B cell (primary cell): ENCODE data around the gene KAZN. TPM values are rescaled to one million over a fixed set of nuclear protein-coding genes. Genes with fewer than 3 reads are reported as not detected.

ENCODE experiments used
- ATAC-seq: fragments of 200-7000 bp; cut with Tn5 transposase; one replicate; pipeline ENCODE4 v1.10.0; 2021; ENCODE audit warnings: low read depth, mild to moderate bottlenecking, moderate number of reproducible peaks, moderate library complexity
- CTCF ChIA-PET: fragments of 350-600 bp; sonication (Branson Sonifier 250); formaldehyde crosslinking; loops from one replicate; lab custom pipeline; 2021; ENCODE audit warnings: antibody characterized with exemption, inconsistent platforms; lab: Charles Lee
- POLR2A ChIA-PET: fragments of 350-600 bp; sonication (Branson Sonifier 250); formaldehyde crosslinking; loops from one replicate; lab custom pipeline; 2021; ENCODE audit warnings: antibody characterized with exemption; lab: Charles Lee
- DNase-seq: peaks from one replicate; pipeline ENCODE4 v3.0.0; 2013
- H2AFZ ChIP-seq: 2 replicates; pipeline ENCODE4 v1.6.1; 2012; ENCODE audit warnings: mild to moderate bottlenecking, low read depth, low read length; ENCODE audit not compliant: insufficient read depth, poor library complexity, severe bottlenecking
- H3K27ac ChIP-seq, 2 donors: 1 replicate in 1 of 2; 2 replicates in 1 of 2; pipeline ENCODE4 v1.5.1; 2012 to 2013; ENCODE audit warnings: low read length in 2 of 2, mild to moderate bottlenecking in 2 of 2, moderate library complexity in 1 of 2
- H3K27me3 ChIP-seq, 4 experiments: fragments of 200-600 bp in 1 of 4; sonication (generic) in 1 of 4; replicated peaks in 1 of 4; 1 replicate in 2 of 4; 2 replicates in 2 of 4; pipeline versions ENCODE4 v1.6.1 to v1.7.0; 2013 to 2016; ENCODE audit warnings: low read length in 3 of 4, mild to moderate bottlenecking in 2 of 4, mixed read lengths in 1 of 4, moderate library complexity in 1 of 4; ENCODE audit not compliant: insufficient read depth in 4 of 4, control insufficient read depth in 3 of 4; ENCODE audit errors: control extremely low read depth in 1 of 4
- H3K36me3 ChIP-seq, 2 experiments: replicated peaks in 1 of 2; 1 replicate in 1 of 2; 2 replicates in 1 of 2; pipeline versions ENCODE4 v1.6.1 to v1.7.1; 2013; ENCODE audit warnings: low read length in 1 of 2; ENCODE audit not compliant: insufficient read depth in 2 of 2, control insufficient read depth in 1 of 2; ENCODE audit errors: control extremely low read depth in 1 of 2, extremely low read depth in 1 of 2
- H3K4me1 ChIP-seq, 2 donors: fragments of 200-600 bp in 1 of 2; sonication (generic) in 1 of 2; 1 replicate in 1 of 2; 2 replicates in 1 of 2; pipeline versions ENCODE4 v1.5.1 to v1.6.1; 2013 to 2017; ENCODE audit warnings: low read length in 2 of 2; ENCODE audit not compliant: control insufficient read depth in 2 of 2, insufficient read depth in 2 of 2
- H3K4me2 ChIP-seq: replicated peaks from 2 replicates; pipeline ENCODE3; 2012; ENCODE audit warnings: mild to moderate bottlenecking, low read depth, low read length; ENCODE audit not compliant: poor library complexity, severe bottlenecking
- H3K4me3 ChIP-seq, 5 experiments: fragments of 200-600 bp in 1 of 5; sonication (generic) in 1 of 5; 1 replicate in 3 of 5; 2 replicates in 2 of 5; pipeline versions ENCODE4 v1.5.1 to v1.7.0; 2011 to 2016; ENCODE audit warnings: low read length in 4 of 5, mild to moderate bottlenecking in 4 of 5, low read depth in 2 of 5, control low read depth in 1 of 5, moderate library complexity in 1 of 5; ENCODE audit not compliant: insufficient read depth in 1 of 5; ENCODE audit errors: control extremely low read depth in 1 of 5, extremely low read depth in 1 of 5
- H3K79me2 ChIP-seq: fragments of 200-600 bp; sonication (generic); one replicate; pipeline ENCODE4 v1.6.0; 2016; ENCODE audit warnings: low read length; ENCODE audit not compliant: control insufficient read depth, insufficient read depth
- H3K9ac ChIP-seq: fragments of 200-600 bp; sonication (generic); 2 replicates; pipeline ENCODE4 v1.6.1; 2017; ENCODE audit warnings: mild to moderate bottlenecking, low read length, moderate library complexity
- H3K9me3 ChIP-seq, 3 donors: one replicate each; pipeline versions ENCODE4 v1.6.1 to v1.7.1; 2013; ENCODE audit warnings: low read length in 2 of 3; ENCODE audit not compliant: control insufficient read depth in 2 of 3, insufficient read depth in 1 of 3; ENCODE audit errors: control extremely low read depth in 1 of 3
- H4K20me1 ChIP-seq: 2 replicates; pipeline ENCODE4 v1.6.0; 2012; ENCODE audit warnings: mild to moderate bottlenecking, low read length; ENCODE audit not compliant: insufficient read depth, control insufficient read depth, poor library complexity, severe bottlenecking
- H3K27ac Mint-ChIP-seq: one replicate; pipeline ENCODE4 v1.8.0; 2021; ENCODE audit warnings: mixed read lengths
- H3K27me3 Mint-ChIP-seq: one replicate; pipeline ENCODE4 v1.8.0; 2021; ENCODE audit warnings: mixed read lengths
- H3K4me1 Mint-ChIP-seq: one replicate; pipeline ENCODE4 v1.8.0; 2021; ENCODE audit warnings: mixed read lengths
- H3K4me3 Mint-ChIP-seq: one replicate; pipeline ENCODE4 v1.8.0; 2021; ENCODE audit warnings: mixed read lengths
- H3K9me3 Mint-ChIP-seq: one replicate; pipeline ENCODE4 v1.8.0; 2022; ENCODE audit warnings: mixed read lengths; ENCODE audit not compliant: insufficient read depth
- EZH2 ChIP-seq: IDR thresholded peaks from 2 replicates; pipeline ENCODE4 v1.6.1; 2012; ENCODE audit warnings: borderline replicate concordance, low read depth, mild to moderate bottlenecking, moderate library complexity, low read length; ENCODE audit not compliant: insufficient read depth, poor library complexity, severe bottlenecking
- WGBS: methylation state at CpG from one replicate; pipeline ENCODE4 v1.1.5; 2013; ENCODE audit warnings: missing lambda C conversion rate; ENCODE audit not compliant: insufficient coverage; 5-methylcytosine and 5-hydroxymethylcytosine counted together
- intact Hi-C: fragments of 100-400 bp; cut with micrococcal nuclease; formaldehyde crosslinking; loops from one replicate; pipeline ENCODE4 v1.10.0; 2022
- polyA plus RNA-seq: library from polyadenylated mRNA; depleted of rRNA; stranded (reverse); fragments of >200 nt; gene quantifications from 2 replicates; pipeline ENCODE4 v1.2.3, GENCODE V29; 2012
- total RNA-seq, 2 donors: library from RNA; stranded (reverse); fragments of 120-200 nt in 1 of 2; gene quantifications; 1 replicate in 1 of 2; 2 replicates in 1 of 2; pipeline versions ENCODE4 v1.2.3 to v1.2.4, GENCODE V29; 2013 to 2022
- TF ChIP-seq, protein P1 (sequence below): fragments of 200-600 bp; IDR thresholded peaks from one replicate; pipeline ENCODE4 v1.8.0; 2022; ENCODE audit warnings: antibody characterized with exemption, mild to moderate bottlenecking

KAZN gene
- total and polyA plus RNA-seq, 2 donors (not counting 1 experiment from before 2014, with no cell fraction given), result 0.13 to 0.39 TPM

DNA sequence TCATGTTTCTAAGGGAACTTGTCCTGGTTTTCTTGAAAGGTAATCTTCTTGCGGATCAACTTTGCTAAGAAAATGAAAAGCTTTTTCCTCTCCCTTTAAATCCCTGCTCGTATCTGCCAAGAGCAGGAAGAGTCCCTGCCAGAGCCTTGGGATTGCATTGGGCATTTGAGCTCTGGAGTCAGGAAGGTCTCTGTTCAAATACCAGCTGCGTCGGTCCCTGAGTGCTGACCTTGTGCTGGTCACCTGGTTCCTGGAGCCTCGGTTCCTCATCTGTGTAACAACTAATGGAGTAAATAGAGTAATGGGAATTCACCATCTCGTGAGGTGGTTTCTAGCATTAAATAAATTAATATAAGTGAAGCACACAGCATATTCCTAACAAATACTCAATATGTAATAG, 280.5 kb downstream of the KAZN start:
- H3K27ac Mint-ChIP-seq, result no peak overlapping the region
- ATAC-seq (no peak), DNase-seq (no peak)
- ChIA-PET CTCF (no interaction called here), POLR2A (no interaction called here)
- no peaks in the 10 kb centered on the region for H3K27me3 ChIP-seq
- H3K27ac ChIP-seq, result no peak overlapping the region
- H2AFZ ChIP-seq, result no peak overlapping the region
- no peaks in the 10 kb centered on the region for H3K36me3 ChIP-seq
- H4K20me1 ChIP-seq, result no peaks in the 10 kb centered on the region
- no peaks in the 10 kb centered on the region for H3K79me2 ChIP-seq
- H3K27me3 Mint-ChIP-seq, result peaks cover 13% of the 10 kb centered on the region
- H3K9me3 Mint-ChIP-seq, result no peaks in the 10 kb centered on the region
- peaks cover 14 to 19% of the 10 kb centered on the region in 2 donors for H3K4me1 ChIP-seq
- no peak overlapping the region for H3K4me2 ChIP-seq
- H3K9me3 ChIP-seq, result no peaks in the 10 kb centered on the region
- TF ChIP-seq EZH2, result no peak
- TF ChIP-seq, protein P1, sequence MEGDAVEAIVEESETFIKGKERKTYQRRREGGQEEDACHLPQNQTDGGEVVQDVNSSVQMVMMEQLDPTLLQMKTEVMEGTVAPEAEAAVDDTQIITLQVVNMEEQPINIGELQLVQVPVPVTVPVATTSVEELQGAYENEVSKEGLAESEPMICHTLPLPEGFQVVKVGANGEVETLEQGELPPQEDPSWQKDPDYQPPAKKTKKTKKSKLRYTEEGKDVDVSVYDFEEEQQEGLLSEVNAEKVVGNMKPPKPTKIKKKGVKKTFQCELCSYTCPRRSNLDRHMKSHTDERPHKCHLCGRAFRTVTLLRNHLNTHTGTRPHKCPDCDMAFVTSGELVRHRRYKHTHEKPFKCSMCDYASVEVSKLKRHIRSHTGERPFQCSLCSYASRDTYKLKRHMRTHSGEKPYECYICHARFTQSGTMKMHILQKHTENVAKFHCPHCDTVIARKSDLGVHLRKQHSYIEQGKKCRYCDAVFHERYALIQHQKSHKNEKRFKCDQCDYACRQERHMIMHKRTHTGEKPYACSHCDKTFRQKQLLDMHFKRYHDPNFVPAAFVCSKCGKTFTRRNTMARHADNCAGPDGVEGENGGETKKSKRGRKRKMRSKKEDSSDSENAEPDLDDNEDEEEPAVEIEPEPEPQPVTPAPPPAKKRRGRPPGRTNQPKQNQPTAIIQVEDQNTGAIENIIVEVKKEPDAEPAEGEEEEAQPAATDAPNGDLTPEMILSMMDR, result no peak
- H3K9ac ChIP-seq, result no peak overlapping the region
- intact Hi-C loops, result no loop called here
- H3K4me3 ChIP-seq, result no peak overlapping the region
- H3K4me1 Mint-ChIP-seq, result peaks cover 21% of the 10 kb centered on the region
- WGBS, result no CpG with 5 or more reads among the region's 6 CpGs
- no peak overlapping the region for H3K4me3 Mint-ChIP-seq

DNA sequence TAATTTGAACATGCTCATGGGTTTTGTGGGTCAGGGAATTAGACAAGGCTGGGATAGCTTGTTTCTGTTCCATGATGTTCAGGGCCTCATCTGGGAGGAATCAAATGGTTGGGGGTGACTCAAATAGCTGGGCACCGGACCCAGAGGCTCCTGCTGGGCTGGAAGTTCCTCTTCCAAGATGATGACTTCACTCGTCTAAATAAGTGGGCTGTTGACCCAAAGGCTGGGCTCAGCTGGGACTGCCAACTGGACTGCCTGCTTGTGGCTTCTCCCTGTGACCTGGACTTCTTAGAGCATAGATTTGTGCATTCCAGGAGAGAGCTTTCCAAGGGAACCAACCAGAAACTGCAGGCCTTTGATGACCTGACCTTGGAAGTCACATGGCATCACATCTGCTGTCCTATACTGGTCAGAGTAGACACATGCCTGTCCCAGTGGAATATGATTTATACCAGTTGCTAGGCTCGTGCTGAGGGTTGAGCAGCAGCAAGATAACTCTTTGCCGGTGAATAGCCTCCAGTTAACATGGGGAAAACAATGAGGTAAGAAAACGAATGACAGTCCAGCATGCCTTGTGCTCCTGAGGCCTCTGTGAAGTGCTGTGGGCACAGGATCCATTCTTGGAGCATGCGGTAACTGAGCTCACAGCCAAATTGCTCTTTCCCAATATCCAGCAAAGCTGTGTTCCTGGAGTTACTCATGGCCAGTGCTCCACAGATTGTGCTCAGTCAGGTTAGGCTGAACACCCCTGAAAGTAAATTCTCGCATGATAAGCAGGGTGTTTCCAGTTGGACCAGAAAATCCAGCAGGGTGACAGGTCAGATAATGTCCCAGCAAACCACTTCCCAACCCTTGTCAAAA, 282.2 kb downstream of the KAZN start:
- CTCF ChIA-PET, result no interaction called here
- H3K9ac ChIP-seq, result no peak overlapping the region
- no peaks in the 10 kb centered on the region for H3K9me3 Mint-ChIP-seq

More for the DNA sequence above, 282.2 kb downstream of the KAZN start:
- peaks cover 21% of the 10 kb centered on the region for H3K4me1 Mint-ChIP-seq
- intact Hi-C loops, result no loop called here
- DNase-seq, result no peak
- H3K4me1 ChIP-seq, result peaks cover 14 to 19% of the 10 kb centered on the region in 2 donors
- H3K79me2 ChIP-seq, result no peaks in the 10 kb centered on the region
- no peak overlapping the region for H3K4me2 ChIP-seq
- H3K27me3 Mint-ChIP-seq, result peaks cover 10% of the 10 kb centered on the region
- POLR2A ChIA-PET, result no interaction called here
- no peak overlapping the region for H3K27ac Mint-ChIP-seq
- H3K27ac ChIP-seq, result no peak overlapping the region
- no peak overlapping the region for H3K4me3 ChIP-seq
- no peaks in the 10 kb centered on the region for H4K20me1 ChIP-seq
- H3K36me3 ChIP-seq, result no peaks in the 10 kb centered on the region
- WGBS, result 92% methylated on average over 7 of the region's 7 CpGs
- ATAC-seq, result no peak
- no peak overlapping the region for H2AFZ ChIP-seq
- no peak overlapping the region for H3K4me3 Mint-ChIP-seq
- no peaks in the 10 kb centered on the region for H3K9me3 ChIP-seq
- TF ChIP-seq, protein P1, result no peak
- TF ChIP-seq EZH2, result no peak
- no peaks in the 10 kb centered on the region for H3K27me3 ChIP-seq
